ENCODE measurements around the gene PDE6B.

DNA sequence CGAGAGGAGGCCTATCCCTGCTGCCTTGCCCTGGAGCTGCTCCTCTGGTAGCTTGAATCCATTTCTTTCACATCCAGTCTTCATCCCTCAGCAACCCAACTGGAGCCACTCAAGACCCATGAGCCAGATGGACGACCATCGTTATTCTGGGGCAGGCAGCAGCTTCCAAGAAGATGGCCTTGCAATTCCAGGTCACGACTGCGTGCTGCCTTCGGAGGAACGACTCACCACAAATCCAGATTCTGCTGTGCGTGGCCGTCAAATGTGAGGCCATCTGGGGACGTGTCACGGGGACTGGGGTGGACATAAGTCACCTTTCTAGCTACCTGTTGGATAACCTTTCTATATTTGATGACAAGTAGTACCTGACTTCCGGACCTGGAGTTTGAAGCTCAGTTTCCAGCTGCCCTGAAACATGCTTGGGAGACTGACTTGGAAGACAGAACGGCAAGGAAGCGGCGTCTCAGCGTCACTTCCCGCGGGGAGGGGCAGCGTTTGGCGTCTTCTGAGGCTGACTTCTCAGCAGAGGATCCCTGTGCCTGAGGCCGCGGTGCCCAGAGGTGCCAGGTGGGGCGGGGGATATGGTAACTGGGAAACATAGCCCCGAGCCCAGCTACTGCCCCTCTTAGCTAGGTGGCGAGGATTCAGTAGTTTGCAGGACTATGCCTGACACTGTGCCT is 37.6 kb upstream of the PDE6B start:
- TF ChIP-seq, protein P1, sequence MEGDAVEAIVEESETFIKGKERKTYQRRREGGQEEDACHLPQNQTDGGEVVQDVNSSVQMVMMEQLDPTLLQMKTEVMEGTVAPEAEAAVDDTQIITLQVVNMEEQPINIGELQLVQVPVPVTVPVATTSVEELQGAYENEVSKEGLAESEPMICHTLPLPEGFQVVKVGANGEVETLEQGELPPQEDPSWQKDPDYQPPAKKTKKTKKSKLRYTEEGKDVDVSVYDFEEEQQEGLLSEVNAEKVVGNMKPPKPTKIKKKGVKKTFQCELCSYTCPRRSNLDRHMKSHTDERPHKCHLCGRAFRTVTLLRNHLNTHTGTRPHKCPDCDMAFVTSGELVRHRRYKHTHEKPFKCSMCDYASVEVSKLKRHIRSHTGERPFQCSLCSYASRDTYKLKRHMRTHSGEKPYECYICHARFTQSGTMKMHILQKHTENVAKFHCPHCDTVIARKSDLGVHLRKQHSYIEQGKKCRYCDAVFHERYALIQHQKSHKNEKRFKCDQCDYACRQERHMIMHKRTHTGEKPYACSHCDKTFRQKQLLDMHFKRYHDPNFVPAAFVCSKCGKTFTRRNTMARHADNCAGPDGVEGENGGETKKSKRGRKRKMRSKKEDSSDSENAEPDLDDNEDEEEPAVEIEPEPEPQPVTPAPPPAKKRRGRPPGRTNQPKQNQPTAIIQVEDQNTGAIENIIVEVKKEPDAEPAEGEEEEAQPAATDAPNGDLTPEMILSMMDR (IDR thresholded peaks at IDR 0.05 in 4 of 5, conservative IDR thresholded peaks at IDR 0.05 in 1 of 5), result no peak
- TF ChIP-seq POLR2A (IDR thresholded peaks at IDR 0.05), result no peak

Data from gastrocnemius medialis (tissue), 4 donors.